Gastrocnemius medialis (tissue), 4 donors: ENCODE measurements around the gene TBX1.

Experiments
- POLR2A ChIP-seq, 2 donors: fragments of 450-650 bp; IDR thresholded peaks; one replicate each; pipeline ENCODE4 v1.6.1; 2017; ENCODE audit warnings: antibody characterized with exemption in 2 of 2, mild to moderate bottlenecking in 2 of 2, moderate library complexity in 2 of 2
- TF ChIP-seq, protein P1 (sequence below), 5 experiments: fragments of 450-650 bp in 3 of 5; fragments of 200-600 bp in 2 of 5; sonication (generic) in 2 of 5; IDR thresholded peaks in 4 of 5; conservative IDR thresholded peaks in 1 of 5; 1 replicate in 4 of 5; 2 replicates in 1 of 5; pipeline ENCODE4 v1.5.1; 2016 to 2019; ENCODE audit warnings: antibody characterized with exemption in 5 of 5, mild to moderate bottlenecking in 3 of 5, moderate library complexity in 3 of 5

DNA sequence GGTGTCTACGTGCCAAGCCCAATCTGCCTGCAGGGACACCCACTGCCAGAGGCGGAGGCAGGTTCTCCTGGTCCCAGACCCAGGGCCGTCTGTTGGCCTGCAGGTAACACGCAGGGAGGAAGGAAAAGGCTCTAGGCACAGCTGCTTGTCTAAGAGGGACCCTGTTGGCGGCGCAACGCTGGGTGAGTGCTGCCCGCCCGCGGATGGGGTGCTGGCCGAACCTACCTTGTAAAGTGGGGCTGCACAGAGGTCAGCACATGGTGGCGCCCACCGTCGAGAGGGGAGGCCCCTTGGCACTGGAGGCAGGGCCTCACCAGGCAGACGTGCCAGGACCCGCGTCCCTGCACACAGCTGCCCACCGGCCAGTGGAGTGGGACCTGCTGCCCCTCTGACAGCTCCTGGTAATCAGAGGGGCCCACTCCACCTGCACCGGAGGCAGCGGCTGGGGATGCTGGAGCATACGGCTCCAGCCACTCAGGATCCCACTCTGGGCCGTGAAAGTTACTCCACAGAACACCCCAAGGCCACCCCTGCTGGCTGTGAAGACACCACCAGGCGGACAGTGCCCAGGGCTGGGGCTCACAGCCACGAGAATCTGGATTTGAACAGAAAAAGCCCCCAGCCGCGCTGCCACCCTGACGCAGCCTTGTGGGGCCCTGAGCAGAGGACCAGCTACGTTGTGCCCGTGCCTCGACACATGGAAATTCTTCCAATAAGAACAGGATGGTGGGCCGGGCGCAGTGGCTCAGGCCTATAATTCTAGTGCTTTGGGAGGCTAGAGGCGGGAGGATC, 24.0 kb downstream of the TBX1 start:
- TF ChIP-seq, protein P1, sequence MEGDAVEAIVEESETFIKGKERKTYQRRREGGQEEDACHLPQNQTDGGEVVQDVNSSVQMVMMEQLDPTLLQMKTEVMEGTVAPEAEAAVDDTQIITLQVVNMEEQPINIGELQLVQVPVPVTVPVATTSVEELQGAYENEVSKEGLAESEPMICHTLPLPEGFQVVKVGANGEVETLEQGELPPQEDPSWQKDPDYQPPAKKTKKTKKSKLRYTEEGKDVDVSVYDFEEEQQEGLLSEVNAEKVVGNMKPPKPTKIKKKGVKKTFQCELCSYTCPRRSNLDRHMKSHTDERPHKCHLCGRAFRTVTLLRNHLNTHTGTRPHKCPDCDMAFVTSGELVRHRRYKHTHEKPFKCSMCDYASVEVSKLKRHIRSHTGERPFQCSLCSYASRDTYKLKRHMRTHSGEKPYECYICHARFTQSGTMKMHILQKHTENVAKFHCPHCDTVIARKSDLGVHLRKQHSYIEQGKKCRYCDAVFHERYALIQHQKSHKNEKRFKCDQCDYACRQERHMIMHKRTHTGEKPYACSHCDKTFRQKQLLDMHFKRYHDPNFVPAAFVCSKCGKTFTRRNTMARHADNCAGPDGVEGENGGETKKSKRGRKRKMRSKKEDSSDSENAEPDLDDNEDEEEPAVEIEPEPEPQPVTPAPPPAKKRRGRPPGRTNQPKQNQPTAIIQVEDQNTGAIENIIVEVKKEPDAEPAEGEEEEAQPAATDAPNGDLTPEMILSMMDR (IDR thresholded peaks at IDR 0.05 in 4 of 5, conservative IDR thresholded peaks at IDR 0.05 in 1 of 5), result no peak
- no peak for TF ChIP-seq POLR2A (IDR thresholded peaks at IDR 0.05)
